ENCODE data around the gene TNFAIP3. TPM values are rescaled to one million over a fixed set of nuclear protein-coding genes. Genes with fewer than 3 reads are reported as not detected.

TNFAIP3 gene
- total and polyA plus RNA-seq, 2 of the 4 experiments (the other 2 are of a cell fraction), result 5.0 to 14.2 TPM

- no peak overlapping the region for H4K91ac ChIP-seq (ENCODE audit: insufficient read depth, low read depth, low read length)
- H3K14ac ChIP-seq (replicated peaks; ENCODE audit: low read depth, low read length), result no peak overlapping the region
- 73% methylated on average over 2 of the region's 5 CpGs; no CpG with 5 or more reads in 1 of the 2 experiments for WGBS, 2 experiments (ENCODE audit: extremely low coverage in 2 of 2, insufficient read length in 1 of 2)
- no peak overlapping the region for H2AFZ ChIP-seq (replicated peaks; ENCODE audit: low read length, poor library complexity)
- H3K79me1 ChIP-seq (ENCODE audit: low read depth in 1 of 2, low read length in 2 of 2), result peaks cover 13 to 51% of the 10 kb centered on the region in 2 experiments
- H2BK20ac ChIP-seq (ENCODE audit: low read depth, low read length), result no peak overlapping the region
- H3K9me1 ChIP-seq (ENCODE audit: insufficient read depth, low read length), result peaks cover 9% of the 10 kb centered on the region; the same call in 1 of the 2 replicates
- H3K4me3 ChIP-seq (ENCODE audit: insufficient read depth, low read depth, low read length), result no peak overlapping the region
- no peaks in the 10 kb centered on the region for H3K27me3 ChIP-seq (ENCODE audit: control insufficient read depth, insufficient read depth, low read length)
- no peak overlapping the region for H3K9ac ChIP-seq (ENCODE audit: low read depth, low read length)
- dilution Hi-C loops (cut with HindIII; ENCODE audit: low sequenced_read_pairs, unreplicated experiment) (no loop called here), in situ Hi-C loops (cut with MboI; ENCODE audit: low sequenced_read_pairs) (no loop called here), intact Hi-C loops (cut with micrococcal nuclease) (loop anchor here (5.0 kb wide), 1 partner anchor 143 kb away; no protein-coding TSS in a partner anchor)
- no peaks in the 10 kb centered on the region for H3K9me3 ChIP-seq (ENCODE audit: control insufficient read depth, insufficient read depth, low read length)
- H4K8ac ChIP-seq (ENCODE audit: low read depth in 2 of 2, low read length in 2 of 2), result no peak overlapping the region
- no TSS peak for BruUV-seq (replicated peaks)
- peak overlapping the region; percentile 66 for H3K4me2 ChIP-seq (ENCODE audit: low read depth, low read length)
- H3K4ac ChIP-seq (ENCODE audit: low read depth, low read length), result no peak overlapping the region
- H2AK5ac ChIP-seq (ENCODE audit: low read depth, low read length), result no peak overlapping the region
- no peak overlapping the region for H4K5ac ChIP-seq (ENCODE audit: low read depth, low read length)
- ChIA-PET CTCF (interaction anchor here (1.3 to 1.5 kb wide), 2 partner anchors 69 to 162 kb away, joined by 4 to 9 read pairs; no protein-coding TSS in a partner anchor), POLR2A (ENCODE audit: unreplicated experiment) (no interaction called here)
- H2AK9ac ChIP-seq (replicated peaks; ENCODE audit: low read depth, low read length, poor library complexity), result no peak overlapping the region
- H2BK5ac ChIP-seq (ENCODE audit: low read depth, low read length, poor library complexity, severe bottlenecking), result no peak overlapping the region
- H3K23ac ChIP-seq (ENCODE audit: low read depth, low read length), result 0 out of 2 replicates have a peak overlapping the region, but pooled peaks have one; percentile 34
- ATAC-seq (ENCODE audit: low read depth) (no peak), DNase-seq (no peak)
- peaks cover 15% of the 10 kb centered on the region for H3K36me3 ChIP-seq (ENCODE audit: control insufficient read depth, insufficient read depth, low read length)
- H3K4me1 ChIP-seq (ENCODE audit: control insufficient read depth, insufficient read depth, low read length), result peaks cover 18% of the 10 kb centered on the region
- no peak overlapping the region for H2BK120ac ChIP-seq (ENCODE audit: low read depth, low read length)
- TF ChIP-seq RFX5 (IDR thresholded peaks at IDR 0.05; ENCODE audit: low read depth, low read length) (no peak), BHLHE40 (IDR thresholded peaks at IDR 0.05; ENCODE audit: low read depth, low read length) (no peak), CHD1 (IDR thresholded peaks at IDR 0.05; ENCODE audit: low read depth, low read length) (no peak), CEBPB (IDR thresholded peaks at IDR 0.05; ENCODE audit: low read depth, low read length) (no peak), MAFK (IDR thresholded peaks at IDR 0.05; ENCODE audit: low read depth, low read length) (no peak), MXI1 (IDR thresholded peaks at IDR 0.05; ENCODE audit: borderline replicate concordance, low read depth, low read length) (no peak), SMC3 (IDR thresholded peaks at IDR 0.05; ENCODE audit: low read depth, low read length) (no peak), NFE2L2 (IDR thresholded peaks at IDR 0.05; ENCODE audit: low read depth, low read length) (no peak), RAD21 (IDR thresholded peaks at IDR 0.05; ENCODE audit: low read length) (no peak), FOS (IDR thresholded peaks at IDR 0.05; ENCODE audit: low read depth, low read length) (no peak), CTCF (conservative IDR thresholded peaks at IDR 0.05; ENCODE audit: low read depth, low read length) (no peak), MAZ (IDR thresholded peaks at IDR 0.05; ENCODE audit: borderline replicate concordance, low read depth, low read length) (no peak), ELK1 (IDR thresholded peaks at IDR 0.05; ENCODE audit: borderline replicate concordance, low read depth, low read length) (no peak)
- TF ChIP-seq, protein P1, sequence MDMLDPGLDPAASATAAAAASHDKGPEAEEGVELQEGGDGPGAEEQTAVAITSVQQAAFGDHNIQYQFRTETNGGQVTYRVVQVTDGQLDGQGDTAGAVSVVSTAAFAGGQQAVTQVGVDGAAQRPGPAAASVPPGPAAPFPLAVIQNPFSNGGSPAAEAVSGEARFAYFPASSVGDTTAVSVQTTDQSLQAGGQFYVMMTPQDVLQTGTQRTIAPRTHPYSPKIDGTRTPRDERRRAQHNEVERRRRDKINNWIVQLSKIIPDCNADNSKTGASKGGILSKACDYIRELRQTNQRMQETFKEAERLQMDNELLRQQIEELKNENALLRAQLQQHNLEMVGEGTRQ (IDR thresholded peaks at IDR 0.05; ENCODE audit: low read depth, low read length), result no peak
- no peak overlapping the region for H3K18ac ChIP-seq (ENCODE audit: low read depth, low read length)
- 0 out of 2 replicates have a peak, but pooled peaks cover 6% of the 10 kb centered on the region for H4K20me1 ChIP-seq (ENCODE audit: insufficient read depth, low read length)
- H3K56ac ChIP-seq (ENCODE audit: extremely low read depth, insufficient read depth, low read length), result no peak overlapping the region
- no peak overlapping the region for H2BK15ac ChIP-seq (ENCODE audit: low read depth, low read length)
- H3K27ac ChIP-seq (ENCODE audit: insufficient read depth, low read length), result no peak overlapping the region
These were observed 3.2 kb downstream of the TNFAIP3 start for GRCh38 chr6:137870308-137870644.
